GM19239 (cell line): ENCODE measurements around the gene KHNYN.

Source experiments
- DNase-seq: peaks from one replicate; pipeline ENCODE4 v3.0.0; 2011; ENCODE audit warnings: low spot score; ENCODE audit not compliant: insufficient read length
- FAIRE-seq: peaks from 2 replicates; lab custom pipeline; 2011; peaks lifted over from hg19 to GRCh38; lab: Jason Lieb, UNC

The KHNYN gene

DNA sequence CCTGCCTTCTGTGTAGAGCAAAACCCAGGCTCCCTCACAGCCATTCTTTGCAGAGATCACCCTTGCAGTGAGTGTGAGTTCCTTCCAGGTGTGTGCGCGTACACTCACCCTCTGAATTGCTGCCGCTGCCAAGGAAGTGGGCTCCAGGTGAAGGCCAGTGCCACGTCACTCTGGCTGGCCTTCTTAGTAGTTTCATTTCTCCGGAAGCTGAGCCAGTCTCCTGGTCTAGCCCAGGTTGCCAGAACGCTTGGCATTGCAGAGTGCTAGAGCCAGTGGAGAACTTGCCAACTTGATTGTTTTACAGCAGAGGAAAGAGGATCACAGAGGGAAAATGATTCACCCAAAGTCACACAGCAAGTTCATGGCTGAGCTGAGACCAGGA is 11.3 kb upstream of the KHNYN start:
- DNase-seq, result no peak
- no peak for FAIRE-seq

DNA sequence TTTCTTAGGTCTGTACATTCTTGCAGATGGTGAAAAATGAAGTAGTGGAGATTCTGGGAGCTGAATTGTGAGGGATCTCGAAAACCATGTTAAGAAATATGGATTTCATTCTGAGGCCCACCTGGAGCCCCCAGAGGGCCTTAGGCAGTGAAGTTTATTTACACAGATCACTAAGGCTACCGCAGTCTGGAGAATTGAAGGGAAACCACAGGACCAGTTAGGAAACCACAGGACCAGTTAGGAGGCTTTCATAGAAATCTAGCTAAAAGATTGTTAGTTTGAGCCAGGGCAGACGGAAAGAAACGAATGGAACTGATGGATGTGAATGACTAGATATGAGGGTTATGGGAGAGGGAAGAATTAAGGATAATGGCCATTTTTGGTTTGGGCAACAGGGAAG is 7.5 kb upstream of the KHNYN start:
- DNase-seq (no peak), FAIRE-seq (peak; percentile 54)

DNA sequence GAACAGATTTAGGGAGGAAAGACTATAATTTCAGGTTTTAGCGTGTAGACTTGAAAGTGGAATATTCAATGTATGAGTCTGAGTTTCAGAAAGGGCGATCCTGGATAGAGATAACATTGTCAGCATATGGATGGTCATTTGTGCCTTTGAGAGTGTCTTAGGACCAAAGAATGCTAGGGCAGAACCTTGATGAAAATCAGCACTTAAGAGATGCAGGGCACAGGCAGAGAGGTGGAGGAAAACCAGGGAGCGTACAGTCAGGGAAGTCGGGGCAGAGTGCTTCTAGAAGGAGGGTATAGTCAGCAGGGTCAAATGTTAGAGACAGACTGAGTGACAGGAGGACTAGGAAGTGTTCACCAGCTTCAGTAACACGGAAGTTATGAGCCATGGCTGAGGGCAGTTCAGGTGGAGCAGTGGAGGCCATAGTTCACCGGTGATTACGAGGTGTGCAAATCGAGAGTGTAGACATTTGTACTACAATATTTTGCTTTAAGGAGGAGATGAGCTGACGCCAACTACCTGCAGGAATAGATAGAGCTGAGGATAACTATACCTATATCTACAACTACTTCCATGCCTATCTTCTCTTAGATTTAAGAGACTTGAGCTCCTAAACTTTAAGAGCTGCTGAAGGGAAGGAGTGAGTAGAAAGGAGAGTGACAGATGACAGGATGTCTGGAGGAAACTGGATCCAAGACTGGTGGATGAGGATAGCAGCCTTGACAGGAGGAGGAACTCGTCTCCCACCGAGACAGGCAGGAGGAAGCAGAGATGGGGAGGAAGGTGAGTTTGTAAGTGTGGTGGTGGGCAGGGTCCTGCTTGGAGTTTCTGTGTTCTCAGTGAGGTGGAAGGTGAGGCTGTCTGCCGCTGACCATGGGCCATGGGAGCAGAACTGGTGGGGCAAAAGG is 6.8 kb upstream of the KHNYN start:
- FAIRE-seq, result peak; percentile 28
- no peak for DNase-seq

DNA sequence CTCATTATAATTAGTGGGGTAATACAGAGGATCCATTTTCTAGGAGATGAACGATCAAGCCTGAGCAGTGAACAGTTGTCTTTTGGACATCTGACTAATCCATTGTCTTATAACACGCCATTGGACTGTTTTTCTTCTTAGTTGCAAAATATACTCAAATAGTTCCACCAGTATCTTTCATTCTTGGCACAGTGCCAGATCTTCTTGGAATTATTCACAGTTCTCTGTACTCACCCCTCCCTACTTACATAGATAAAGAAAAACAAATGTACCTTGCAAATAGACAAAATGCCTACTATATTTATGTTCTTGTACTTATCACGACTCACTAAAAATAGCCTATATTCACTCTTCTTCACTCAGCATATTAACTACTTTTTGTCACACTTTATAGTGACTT is 4.0 kb upstream of the KHNYN start:
- FAIRE-seq (no peak), DNase-seq (no peak)

DNA sequence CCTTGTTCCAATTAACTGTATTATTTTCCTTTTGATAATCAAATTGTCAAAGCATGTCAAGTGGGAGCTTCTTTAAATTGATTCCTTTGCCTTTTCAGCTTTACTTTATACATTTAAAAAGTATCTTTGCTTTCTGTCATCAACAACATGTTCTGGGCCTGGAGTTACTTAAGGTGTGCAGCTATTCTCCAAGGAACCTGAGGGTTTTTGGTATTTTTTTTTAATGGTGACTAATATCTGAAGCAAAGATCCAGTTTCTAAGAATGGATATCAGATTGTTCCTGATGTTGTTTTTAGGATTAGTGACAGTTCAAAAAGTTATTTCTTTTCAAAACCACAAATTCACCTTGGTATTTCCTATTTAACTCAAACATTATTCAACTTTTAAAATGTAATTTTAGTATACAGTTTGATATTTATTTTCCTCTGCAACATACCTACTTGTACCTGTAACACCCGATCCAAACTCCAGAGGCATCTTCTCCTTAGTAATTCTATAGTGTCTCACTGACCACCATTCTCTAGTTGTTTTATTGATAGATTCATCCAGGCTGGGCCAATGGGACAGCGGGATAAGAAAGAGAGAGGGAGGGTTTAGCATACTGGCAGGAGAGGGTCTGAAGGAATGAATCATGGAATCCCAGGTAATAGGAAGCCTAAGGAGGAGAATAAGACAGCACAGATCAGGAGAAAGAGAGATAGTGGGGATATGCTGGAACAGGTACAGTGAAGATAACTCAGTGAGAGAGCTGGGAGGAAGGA is 3.4 kb upstream of the KHNYN start:
- FAIRE-seq (no peak), DNase-seq (no peak)

DNA sequence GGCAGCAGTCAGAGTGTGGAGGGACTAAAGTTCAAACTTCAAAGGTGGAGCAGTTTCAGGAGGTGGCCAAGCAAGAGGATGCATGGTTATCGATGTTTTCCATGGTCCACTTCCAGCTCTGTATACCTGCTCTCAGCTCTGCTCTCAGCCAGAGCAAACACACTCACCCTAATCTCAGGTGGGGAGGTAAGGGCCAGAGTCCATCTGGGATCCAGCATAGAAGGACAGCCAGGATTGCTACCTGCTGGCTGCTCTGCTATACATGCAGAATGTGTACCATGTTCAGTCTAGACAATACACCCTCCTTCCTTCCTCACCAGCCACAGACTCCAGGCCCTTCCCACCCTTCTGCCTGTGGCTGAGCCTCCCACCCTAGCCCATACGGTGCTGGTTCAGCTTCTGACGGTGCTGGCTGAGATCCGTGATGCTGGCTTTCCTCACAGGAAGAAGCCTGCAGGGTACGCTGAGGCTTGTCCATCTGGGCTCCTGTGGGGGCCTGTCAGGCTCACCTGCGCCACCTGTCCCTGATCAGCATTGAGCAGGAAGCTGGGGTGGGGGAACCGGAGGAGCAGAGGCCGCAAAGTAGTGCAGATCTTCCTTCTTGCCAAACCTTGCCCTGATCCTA is 2.7 kb upstream of the KHNYN start:
- no peak for DNase-seq
- no peak for FAIRE-seq

DNA sequence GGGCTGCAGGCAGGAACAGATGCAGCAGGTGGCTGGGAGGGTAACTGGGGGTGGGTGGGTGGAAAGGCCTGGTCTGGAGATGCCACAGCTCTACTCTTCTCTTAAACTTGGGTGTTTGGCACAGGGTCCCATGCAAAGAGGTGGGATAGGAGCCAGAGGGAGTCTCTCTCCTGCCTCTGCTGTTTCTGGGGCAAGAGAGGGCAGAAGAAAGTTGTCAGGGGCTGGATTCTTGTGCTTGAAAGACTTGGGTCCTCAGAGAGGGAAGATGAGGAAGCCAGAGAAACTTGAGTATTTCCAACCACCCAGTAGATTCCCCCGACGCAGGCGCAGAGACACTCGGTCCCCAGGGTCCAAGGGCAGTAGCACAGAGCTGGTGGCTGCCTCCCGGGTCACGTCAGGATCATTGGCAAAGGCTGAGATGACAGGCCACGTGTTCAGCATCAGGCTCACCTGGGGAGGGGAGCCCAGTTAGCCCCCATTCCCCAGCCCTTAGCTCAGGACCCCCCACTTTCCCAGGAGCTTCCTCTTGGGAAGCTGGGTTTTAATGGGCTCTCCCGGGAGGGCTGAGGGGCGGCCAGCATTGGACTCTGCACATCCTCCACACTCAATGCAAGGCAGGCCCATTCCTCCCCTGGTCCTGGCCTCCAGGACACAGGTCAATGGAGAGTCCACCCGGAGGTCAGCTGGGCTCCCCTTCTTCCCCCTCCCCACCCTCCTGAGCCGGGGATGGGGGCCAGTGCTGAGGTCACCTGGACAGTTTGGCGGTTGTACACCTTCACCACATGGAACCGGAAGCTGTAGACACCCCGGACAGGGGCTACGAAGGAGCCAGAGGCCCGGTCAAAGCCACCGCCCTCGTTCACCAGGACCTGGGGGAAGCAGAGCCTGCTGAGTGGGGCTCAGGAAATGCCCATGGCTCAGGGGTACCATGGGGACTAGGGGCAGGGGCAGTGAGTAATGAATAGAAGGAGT is 1.9 kb upstream of the KHNYN start:
- FAIRE-seq, result no peak
- DNase-seq, result no peak

DNA sequence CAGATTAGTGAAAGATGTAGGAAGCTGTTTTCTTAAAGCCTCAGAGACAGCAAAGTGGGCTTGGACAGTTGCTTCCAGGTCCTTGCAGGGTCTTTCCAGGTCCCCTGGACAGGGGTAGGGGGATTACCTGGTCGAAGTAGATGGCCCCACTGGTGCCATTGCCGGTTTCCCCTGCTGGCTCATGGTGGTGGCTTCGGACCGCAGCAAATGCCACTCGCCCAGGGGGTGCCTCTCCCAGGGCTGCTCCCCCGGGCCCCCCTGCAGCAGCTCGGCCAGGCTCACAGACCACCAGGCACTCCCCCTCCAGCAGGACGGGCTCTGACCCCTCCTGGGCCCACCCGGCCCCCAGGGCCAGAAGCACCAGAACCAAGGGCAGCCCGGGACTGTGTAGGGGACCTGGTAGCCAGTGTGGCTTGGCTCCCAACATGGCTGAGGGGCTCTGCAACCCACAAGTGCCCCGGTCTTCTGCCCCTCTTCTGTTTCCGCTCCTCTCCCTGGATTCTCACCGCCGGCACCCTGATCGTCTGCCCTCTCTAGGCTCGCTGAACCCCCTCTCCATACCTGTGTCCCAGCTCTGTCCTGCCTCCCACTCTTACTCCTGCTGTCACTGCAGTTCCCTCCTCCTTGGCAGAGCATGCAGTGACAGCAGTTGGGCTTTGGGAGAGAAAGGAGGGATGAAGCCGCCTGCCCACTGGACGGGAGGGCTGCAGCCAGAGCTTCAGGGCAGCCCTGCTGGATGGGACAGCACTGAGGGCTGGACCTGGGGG is 943 bp upstream of the KHNYN start:
- no peak for FAIRE-seq
- DNase-seq, result no peak

DNA sequence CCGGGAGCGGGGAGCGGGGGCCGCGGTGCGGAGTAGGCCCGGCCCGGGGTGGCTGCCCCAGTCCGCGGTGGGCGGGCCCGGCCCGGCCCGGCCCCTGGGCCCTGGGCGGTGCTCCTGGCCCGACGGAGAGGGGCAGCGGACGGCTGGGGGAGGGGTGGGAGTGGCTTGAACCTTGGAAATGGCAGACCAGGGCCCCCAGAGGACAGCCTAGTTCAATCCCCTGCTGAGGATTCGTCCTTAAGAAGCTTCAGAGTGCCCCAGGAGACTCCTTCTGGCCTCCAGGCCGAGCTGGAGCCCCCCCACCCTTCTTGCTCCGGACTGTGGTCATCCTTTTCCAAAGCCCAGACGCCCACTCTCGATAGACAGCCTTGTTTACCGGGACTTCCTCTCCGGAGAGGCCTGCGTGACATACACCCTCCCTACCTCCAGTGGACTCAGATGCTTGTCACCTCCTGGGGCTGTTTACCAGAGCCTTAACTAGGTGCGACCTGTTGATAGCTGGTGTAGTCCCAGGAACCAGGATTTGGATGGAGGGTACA is 458 bp downstream of the KHNYN start:
- no peak for FAIRE-seq
- peak; percentile 58 for DNase-seq

DNA sequence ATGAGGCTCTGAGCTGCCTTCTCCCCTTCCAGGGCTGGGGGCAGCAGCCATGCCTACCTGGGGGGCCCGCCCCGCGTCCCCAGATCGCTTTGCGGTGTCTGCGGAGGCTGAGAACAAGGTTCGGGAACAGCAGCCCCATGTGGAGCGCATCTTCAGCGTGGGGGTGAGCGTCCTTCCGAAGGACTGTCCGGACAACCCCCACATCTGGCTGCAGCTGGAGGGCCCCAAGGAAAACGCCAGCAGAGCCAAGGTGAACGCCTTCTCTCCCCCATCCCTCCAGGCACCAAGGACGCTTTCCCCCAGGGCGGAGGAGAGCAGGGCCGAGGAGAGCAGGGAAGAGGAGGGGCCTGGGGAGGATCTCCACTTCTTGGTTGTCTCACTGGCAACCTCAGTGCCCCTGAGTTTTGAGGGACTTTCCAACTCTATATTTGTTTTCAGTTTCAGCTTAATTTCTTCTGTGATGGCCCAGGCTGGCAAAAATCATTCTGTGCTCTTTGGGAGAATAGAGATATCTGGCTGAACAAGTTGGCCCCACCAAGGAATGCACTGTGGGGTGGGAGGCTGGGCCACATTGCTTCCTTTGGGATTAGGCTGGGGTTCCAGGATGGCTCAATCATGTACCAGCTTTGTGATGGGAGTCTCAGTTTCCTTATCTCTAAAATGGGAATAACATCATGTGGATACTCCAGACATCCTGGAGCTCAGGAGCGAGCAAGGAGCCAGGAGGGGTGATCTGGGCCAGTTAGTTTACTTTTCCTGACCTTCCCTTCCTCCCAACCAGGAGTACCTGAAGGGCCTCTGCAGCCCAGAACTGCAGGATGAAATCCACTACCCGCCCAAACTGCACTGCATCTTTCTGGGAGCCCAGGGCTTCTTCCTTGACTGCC is 1.2 kb downstream of the KHNYN start:
- FAIRE-seq (peak; percentile 58), DNase-seq (peak; percentile 50)

DNA sequence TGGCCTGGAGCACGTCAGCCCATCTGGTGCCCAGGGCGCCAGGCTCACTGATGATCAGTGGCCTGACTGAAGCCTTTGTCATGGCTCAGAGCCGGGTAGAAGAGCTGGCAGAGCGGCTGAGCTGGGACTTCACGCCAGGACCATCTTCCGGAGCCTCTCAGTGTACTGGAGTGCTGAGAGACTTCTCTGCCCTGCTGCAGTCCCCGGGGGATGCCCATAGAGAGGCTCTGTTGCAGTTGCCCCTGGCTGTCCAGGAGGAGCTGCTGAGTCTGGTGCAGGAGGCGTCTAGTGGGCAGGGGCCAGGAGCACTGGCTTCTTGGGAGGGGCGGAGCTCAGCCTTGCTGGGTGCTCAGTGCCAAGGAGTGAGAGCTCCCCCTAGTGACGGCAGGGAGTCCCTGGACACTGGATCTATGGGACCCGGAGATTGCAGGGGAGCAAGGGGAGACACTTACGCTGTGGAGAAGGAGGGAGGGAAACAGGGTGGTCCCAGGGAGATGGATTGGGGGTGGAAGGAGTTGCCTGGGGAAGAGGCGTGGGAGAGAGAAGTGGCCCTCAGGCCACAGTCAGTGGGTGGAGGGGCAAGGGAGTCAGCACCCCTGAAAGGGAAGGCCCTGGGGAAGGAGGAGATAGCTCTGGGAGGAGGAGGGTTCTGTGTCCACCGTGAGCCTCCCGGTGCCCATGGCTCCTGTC is 2.0 kb downstream of the KHNYN start:
- DNase-seq (peak; percentile 91), FAIRE-seq (peak; percentile 68)

DNA sequence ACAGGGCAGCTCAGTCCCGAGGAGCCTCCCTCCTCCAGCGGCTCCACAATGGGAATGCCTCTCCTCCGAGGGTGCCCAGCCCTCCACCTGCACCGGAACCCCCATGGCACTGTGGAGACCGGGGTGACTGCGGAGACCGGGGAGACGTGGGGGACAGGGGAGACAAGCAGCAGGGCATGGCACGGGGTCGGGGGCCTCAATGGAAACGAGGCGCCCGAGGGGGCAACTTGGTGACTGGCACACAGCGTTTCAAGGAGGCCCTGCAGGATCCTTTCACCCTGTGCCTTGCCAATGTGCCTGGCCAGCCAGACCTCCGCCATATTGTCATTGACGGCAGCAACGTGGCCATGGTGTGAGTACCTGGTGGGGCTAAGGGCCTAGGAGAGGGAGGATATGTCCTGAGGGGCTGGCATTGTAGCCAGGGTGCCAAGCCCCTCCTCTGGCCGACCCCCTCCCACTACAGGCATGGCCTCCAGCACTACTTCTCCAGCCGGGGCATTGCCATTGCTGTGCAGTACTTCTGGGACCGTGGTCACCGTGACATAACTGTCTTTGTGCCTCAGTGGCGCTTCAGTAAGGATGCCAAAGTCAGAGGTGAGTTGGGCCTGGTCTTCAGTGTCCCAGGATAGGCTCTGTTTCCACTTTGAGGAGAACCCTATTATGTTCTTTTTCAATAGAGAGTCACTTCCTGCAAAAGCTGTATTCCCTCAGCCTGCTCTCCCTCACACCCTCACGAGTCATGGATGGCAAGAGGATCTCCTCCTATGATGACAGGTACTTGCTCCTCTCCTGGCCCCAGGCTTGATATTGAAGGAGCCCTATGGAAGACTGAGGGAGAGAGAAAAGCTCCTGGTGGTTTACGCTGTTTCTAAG is 2.7 kb downstream of the KHNYN start:
- FAIRE-seq (no peak), DNase-seq (no peak)

DNA sequence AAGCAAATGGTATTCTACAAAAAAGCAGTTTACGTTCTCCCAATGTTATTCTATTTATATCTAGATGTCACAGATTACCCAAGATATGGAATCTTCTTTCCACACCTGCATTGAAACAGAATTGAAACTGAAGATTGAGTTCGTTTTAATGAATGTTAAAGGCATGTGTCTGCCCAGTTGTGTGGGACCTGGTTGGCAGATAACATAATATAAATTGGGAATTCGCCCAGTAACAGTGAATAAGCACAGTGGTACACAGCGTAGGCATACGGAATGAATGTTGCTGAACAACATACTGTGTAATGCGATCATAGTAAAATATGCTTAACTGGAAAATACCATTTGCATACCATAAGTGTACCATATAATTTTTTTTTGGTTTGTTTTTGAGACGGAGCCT is 4.3 kb downstream of the KHNYN start:
- no peak for FAIRE-seq
- DNase-seq, result no peak

DNA sequence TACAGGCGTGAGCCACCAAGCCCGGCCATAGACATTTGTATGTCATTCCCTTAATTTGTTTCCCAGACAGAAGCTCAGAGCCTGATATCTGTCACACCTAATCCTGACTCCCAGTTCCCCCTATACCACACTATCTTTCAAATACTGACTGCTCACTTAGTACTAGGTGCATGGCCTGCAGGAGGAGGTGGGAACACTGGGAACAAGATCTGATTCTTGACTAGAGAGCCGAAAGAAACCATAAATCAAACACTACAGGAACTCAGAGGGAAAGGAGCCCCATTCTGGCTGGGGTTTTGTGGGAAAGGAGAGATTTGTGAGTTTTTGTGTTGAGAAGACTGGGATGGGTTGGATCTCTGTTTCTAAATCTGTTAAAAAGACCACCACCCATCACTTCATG is 4.9 kb downstream of the KHNYN start:
- no peak for FAIRE-seq
- no peak for DNase-seq

DNA sequence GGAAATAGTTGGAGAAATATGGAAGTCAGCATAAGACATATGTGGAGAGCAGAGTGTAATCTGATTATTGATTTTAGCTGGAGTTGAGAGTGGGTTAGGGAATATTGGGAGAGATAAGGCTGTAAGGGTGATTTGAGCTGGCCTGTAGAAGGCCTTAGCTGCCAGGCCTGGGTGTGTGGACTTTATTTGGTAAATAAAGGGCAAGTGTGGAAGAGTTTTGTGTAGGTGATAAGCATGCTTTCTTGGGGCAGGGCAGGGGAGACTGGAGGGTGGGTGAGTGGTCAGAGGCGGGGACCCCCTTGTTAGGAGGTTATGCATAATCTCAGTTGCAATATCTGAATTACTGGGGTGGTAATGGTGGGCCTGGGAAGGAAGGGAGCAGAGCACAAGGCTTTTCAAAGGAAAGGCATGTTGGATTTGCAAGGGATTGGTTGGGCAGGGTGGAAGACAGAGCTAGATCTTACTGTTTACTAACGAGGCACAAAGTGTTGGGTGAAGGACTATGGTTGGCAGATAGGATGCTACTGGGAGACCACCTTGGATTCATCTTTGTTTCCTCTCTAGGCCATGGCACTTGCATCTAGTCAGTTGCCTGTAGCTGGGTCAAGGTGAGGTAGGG is 5.5 kb downstream of the KHNYN start:
- DNase-seq (no peak), FAIRE-seq (no peak)

DNA sequence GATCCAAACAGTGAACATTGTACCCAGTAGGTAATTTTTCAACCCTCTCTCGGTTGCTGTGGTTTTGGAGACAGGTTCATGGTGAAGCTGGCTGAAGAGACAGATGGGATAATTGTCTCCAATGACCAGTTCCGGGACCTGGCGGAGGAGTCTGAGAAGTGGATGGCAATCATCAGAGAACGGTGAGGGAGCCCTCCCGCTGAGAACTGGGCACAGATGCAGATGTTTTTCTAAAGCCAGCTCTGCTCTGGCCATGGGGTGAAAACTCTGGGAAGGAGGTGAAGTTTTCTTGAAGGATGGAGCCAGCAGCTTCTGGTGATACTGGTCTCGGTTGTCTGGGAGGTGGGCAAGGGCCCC is 6.2 kb downstream of the KHNYN start:
- DNase-seq, result no peak
- FAIRE-seq, result no peak
